ENCODE data around the gene PEX14.
A peak's percentile ranks its signal among the peaks of the same experiment; 100 is the strongest.

PEX14 gene

DNA sequence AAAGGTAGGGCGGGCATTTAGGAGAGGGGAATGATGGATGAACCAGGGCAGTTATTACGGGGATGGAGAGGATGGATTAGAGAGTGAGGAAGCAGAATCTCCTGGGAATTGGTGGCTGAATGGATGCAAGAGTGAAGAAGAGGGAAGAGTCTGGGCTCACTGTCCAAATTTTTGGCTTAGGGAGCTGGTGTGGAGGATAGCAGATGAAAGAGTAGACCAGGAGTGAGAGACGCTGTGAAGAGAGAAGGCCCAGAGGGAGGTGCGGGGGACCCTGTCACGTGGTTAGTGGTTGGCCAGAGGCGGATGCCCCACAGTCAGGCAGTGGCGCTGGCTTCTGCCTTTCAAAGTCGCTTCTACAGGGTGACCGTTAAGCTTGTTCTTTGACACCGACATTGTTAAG, 78.4 kb downstream of the PEX14 start:
- no peak for DNase-seq

DNA sequence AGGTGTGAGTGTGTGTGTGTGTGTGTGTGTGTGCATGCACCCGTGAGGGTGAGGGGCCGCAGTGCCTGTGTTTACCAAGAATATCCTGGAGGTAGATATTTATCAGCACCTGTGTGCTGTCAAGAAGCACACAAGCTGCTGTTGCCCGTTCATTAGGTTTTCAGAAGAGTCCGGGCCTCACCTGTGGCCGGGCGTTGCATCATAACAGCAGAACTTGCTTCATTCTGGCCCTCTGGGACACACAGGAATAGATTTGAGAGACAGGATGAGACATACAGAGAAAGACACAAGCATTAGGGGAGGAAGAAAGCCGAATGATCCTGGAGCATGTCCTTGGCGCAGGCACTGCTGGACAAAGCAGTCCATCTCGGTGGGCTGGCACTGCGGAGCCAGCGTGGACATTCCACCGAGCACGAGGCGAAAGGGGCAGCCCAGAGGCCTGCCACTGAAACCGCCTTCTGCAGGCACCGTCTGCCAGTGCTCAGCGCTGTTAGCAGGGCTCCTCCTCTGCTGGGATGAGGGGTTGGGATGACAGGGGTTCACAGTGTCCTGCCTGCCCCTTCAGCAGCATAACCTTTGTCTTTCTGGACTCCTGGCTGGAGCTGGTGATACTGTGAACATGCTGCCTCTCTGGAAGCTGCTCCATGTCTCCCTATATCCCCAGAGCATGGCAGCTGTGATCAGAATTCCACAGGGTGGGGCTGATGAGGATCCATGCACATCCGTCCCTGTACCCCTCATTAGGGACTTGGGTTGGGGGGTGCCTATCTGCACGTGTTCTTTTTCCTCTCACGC, 81.1 kb downstream of the PEX14 start:
- DNase-seq: no peak

DNA sequence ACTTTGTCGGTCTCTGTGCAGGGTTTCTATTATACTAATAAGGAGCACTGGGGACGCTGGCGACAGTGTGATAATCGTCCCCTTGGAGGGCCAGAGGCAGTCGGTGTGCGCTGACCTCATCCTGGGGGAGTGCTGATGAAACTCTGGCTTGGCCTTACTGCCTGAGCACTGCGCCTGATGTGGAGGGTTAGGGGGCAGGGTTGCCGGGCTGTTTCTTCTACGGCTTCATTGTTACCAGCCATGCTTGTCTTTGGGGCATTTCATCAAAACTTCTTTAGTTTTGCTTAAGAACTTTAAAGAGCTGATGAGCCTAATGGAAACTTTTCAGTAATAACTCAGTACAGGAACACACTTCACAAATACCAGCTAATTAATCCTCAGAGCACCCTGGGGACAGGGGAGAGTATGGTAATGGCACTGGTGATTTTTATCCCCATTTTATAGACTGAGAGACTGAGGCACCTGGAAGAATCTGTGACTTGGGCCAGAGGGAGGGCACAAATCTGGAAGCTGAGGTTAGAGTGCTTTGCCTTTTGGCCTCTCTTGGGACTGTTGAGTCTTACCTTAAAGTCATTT, 81.8 kb downstream of the PEX14 start:
- no peak for DNase-seq

DNA sequence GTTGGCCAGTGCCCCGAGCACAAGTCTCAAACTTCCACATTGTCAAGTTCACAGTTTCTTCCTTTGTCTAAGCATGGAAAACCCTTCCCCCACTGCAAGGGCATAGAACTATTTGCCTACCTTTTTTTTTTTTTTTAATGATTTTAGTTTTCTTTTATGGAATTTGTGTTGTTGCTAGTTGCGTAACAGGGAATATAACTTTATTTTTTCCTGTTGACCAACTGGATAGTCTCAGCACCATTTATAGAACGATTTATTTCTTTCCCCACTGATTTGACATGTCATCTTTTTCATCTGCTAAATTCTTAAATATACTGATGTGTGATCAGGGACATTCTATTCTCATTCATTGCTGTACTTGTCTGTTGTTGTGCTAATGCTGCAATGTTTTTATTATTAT, 83.0 kb downstream of the PEX14 start:
- no peak for DNase-seq

DNA sequence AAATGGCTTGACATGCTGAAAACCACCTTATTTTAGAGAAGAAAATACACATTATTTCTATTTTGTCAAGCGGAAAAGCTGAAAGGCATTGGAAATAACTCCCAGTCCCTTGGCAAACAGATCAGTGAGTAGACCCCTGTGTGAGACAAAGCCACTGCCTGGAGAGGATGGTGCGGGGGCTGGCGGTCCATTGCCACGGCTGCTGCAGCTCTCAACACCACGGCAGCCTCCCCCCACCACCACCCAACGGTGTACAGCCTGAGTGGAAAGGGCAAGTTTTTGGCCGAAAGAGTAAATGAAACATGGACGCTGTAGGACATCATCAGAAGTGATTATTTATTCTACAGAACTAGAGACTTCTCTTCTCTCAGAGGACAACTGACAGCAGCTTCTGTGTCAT, 84.6 kb downstream of the PEX14 start:
- no peak for DNase-seq

DNA sequence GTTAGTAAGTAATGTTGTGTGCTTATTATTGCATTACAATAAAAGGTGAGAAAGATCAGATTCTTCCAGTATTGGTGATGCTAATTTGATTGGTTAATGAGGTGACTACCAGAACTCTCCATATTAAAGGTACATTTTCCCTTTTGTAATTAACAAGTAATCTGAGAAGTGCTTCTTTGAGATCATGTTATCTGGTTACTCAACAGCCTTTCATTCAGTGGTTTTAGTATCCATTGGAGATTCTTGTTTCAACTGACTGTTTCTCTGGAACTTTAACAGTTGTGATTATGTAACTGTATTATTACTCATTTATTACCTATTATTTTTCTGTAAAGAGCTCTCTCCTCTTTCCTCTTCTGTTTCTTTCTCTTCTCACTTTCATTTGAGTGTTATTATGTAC, 86.7 kb downstream of the PEX14 start:
- DNase-seq: no peak

DNA sequence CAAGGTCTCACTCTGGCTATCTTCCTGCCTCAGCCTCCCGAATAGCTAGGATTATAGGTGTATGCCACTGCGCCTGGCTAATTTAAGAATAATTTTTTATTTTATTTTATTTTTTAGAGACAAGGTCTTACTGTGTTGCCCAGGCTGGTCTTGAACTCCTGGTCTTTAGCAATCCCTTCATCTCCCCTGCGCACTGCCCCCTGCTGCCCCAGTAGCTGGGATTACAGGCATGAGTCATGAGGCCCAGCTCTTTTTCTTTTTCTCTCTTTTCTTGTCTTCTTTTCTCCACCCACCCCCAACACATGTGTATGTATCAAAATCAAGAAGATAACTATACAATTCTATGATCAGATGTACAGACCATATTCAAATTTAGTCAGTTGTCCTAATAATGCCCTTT, 87.2 kb downstream of the PEX14 start:
- DNase-seq: no peak

DNA sequence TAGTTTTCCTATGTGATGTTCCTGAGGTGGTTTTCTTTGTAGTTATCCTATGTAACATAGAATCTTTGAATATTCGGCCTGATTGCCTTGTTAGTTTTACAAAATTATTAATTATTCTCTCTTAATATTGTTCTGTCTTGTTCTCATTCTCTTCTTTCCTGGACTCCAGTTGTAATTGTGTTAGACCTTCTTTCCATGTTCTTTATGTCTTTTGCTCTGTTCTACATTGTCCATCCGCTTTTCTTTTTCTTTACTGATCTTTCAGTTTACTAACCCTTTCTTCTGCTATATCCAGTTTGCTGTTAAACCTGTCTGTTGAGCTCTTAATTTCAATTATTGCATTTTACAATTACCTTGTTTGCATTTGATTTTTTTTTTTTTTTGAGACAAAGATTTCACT, 89.3 kb downstream of the PEX14 start:
- no peak for DNase-seq

DNA sequence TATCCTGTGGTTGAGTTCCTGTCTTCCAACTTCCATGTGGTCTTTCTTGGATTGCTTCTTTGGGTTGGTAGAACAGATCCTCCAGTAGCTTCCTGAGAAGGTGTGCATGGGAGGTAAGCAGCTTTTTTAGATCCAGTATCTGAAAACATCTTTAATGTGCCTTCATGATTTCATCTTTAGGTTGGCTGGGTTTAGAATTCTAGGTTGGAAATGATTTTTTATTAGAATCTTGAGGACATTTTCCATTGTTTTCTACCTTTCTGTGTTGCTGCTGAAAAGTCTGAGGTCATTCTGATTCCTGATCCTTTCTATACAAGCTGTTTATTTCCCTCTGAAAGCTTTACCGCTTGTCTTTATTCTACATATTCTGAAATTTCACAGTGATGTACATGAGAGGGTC, 94.8 kb downstream of the PEX14 start:
- no peak for DNase-seq

DNA sequence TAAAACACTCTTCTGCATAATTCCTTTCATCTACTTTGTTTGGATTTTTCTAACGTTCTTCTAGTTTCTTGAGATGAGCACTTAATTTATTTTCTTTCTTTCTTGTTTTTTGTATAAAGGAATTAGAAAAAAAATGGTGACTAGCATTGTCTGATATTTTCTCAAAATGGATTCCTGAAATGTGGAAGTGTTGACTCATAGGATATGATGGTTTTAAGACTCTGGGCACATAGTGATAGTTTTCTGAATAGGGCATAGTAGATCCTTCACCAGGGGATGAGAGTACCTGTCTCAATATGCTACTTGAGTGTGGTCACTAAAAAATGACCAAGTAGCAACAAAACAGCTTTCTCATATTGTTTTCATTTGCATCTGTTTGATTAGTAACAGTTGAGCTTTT, 100.9 kb downstream of the PEX14 start:
- no peak for DNase-seq

DNA sequence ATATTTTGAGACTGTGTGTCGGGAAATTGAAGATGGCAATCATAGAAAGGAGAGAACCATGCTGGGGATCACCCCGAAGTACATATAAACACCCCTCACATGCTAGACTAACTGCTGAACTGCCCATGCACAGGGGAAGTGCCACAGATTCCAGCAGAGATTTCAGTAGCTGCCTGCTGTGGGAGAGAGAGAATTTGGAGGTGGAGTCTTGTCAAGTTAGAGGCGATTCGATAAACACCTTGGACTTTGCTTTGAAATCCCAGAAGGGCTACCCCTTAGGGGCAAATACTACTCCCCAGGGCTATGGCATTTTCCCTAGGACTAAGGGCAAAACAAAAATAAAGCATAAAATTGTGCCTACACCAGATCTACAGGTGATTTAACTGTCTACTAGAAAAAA, 103.3 kb downstream of the PEX14 start:
- no peak for DNase-seq

DNA sequence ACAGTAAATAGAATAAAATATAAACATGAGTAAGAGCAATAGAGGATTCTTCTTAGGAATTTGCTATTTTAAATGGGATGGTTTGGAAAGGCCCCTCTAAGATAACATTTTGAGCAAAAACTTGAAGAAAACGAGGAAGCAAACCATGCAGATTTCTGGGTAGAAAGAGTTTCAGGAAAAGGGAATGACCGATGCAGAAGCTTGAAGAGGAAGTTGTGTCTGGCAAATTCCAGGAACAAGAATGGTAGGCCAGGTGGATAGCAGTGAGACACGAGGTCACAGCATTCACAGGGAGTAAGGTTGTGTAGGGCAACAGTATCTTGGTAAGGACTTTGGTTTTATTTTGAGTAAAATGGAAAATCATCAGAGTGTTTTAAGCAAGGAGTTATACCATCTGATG, 108.9 kb downstream of the PEX14 start:
- DNase-seq: no peak

DNA sequence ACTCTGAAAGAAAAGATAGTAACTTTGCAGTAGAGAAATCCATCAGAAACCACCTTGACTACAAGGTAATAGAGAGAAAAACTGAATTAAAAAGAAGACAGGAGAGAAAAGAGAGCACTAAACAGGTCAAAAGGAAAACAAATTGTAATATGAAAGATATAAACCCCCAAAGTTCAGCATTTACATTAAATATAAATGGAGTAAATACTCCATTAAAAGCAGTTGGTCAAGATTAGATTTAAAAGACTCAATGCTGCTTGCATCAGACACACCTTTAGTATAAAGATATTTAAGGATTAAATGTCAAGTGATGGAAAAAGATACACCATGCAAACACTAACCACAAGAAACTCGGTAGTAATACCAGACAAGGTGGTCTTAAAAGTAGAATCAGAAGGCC, 110.5 kb downstream of the PEX14 start:
- DNase-seq: no peak

DNA sequence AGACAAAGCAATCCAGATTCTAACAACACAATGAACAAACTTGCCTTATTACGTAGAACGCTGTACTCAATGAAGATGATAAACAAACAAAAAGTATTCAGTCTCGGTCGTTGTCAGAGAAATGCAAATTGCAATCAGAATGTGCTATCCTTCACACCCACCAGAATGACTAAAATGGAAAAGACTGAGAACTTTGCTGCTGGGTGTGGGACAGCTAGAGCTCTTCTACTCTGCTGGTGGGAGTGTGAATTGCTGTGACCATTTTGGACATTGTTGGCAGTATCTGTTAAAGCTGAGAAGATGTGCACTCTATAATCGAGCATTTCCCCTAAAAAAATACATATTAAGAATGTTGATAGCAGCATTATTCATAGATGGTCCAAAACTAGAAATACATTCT, 111.4 kb downstream of the PEX14 start:
- no peak for DNase-seq

DNA sequence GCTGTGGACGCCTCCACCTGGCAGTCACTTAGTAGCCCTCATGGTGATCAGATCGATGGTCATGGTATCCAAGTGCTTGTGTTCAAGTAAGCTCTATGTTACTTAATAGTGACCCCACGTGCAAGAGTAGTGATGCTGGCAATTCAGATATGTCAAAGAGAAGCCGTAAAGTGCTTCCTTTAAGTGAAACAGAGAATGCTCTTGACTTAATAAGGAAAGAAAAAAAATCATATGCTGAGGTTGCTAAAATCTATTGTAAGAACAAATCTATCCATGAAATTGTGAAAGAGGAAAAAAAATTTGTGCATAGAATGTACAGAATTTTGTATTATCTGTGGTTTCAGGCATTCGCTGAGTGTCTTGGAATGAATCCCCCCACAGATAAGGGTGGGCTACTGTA, 113.9 kb downstream of the PEX14 start:
- DNase-seq: no peak

DNA sequence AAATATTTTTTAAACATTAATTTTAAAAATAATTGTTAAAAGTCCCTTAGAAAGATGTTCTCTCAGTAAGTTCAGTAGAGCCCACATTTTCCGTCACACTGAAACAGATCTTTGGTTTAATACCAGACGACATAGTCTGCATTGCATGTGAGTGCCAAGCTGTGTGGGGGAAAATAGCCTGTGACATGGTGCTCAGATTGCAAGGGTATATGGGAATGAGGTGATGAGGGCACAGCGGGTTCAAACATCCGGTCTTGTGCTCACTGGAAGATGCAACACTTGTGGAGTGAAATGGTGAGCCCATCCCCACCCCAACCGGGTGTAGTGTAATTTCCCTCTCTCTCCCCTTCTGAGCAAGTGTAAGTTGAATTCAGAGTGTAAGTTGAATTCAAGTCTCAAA, 114.3 kb downstream of the PEX14 start:
- no peak for DNase-seq

DNA sequence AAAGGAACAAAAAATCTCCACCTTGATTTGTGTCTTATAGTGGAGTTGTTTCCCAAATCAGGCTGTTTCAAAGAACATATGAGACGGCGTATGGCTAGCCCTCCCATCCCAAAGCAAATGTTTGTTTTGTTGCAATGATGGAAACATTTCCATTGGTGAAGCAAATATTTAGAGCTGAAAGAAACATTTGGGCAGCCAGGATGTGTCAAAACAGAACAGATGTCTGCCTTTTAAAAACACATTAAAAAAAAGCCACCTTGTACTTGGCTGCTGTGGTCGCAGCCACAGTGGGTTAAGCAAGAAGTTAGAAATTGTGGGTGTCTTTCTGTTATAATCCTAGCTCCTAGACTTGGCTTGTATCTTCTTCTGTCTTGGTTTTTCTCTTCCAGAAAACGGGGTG, 116.3 kb downstream of the PEX14 start:
- no peak for DNase-seq

DNA sequence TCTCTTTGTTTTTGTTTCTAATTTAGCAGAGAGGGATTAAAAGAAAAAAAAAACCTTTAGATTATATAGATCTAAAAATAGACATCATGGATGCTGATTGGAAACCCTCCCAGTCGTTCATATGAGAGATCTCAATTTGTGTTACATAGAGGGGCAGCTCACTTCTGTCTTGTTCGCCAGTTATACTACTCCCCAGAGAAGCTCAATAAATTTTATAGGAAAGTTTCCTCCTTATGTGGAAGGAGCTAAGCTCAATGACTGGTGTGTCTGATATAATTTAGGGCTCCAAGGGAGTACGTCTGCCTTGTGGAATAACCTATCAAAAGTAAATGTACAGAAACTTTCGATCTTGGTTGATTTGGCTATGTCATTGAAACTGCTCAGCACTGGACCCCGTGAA, 117.6 kb downstream of the PEX14 start:
- no peak for DNase-seq

DNA sequence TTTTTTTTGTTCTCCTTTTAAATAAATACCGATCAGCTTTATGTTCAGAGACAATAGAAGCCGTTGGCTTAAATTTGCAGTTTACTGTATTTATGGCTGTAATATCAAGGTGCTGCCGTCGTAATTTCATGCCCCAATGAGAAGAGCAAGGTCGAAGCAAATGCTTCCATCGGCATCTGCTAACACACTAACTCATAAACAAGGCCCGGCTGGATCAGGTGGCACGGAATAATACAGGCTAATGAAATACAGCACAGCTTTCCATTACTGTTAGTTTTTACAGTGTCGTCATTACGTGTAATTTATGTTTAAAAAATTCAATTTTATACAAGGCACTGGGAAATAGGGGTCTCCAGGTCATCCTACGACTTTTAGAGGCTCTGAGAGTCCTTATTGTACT, 119.0 kb downstream of the PEX14 start:
- no peak for DNase-seq

DNA sequence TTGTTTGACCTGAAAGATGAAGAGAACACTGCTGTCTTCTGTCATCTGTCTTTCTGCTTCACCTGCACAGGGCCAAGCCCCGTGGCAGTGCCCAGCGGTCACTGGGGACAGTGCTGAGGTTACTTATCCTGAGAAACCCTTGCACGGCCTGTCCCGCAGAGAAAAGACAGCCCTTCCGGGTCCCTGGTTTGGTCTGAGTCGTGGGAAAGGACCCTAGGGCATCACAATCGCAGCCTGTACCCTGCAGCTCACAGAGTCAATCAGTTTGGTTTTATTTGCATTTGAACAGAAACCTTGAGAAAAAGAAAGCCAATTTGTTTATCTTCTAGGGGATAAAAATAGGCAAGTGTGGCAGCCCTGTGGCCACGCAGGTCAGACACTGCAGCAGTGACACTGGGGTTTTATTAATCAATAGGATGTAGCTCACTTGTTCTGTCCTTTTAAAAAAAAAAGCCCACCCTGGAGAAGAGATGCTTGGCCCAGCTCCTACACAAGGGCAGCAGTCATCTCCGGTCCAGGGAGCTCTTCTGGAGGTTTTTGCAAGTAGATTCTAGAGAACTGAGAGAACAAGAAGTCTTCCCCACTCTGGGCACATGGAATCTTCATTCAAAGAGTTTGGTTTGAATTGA, 120.0 kb downstream of the PEX14 start:
- no peak for DNase-seq

DNA sequence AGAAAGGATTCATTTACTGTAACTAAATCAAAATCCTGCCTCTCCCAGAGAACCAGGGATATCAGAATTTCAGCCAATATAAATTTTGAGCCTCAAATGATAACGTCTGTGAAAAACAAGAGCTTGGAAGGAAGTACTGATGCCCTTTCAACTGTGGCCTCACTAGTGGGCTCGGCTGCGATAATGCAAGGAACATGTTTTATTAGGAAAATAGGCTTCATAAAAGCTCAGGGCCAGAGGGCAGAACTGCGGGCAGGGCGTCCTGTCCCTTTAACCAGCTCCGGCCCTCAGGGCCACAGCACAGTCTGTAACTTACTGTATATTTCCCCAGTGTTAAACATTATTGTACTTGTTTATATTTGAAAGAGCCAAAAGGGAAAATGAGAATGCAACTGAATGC, 122.0 kb downstream of the PEX14 start:
- no peak for DNase-seq

DNA sequence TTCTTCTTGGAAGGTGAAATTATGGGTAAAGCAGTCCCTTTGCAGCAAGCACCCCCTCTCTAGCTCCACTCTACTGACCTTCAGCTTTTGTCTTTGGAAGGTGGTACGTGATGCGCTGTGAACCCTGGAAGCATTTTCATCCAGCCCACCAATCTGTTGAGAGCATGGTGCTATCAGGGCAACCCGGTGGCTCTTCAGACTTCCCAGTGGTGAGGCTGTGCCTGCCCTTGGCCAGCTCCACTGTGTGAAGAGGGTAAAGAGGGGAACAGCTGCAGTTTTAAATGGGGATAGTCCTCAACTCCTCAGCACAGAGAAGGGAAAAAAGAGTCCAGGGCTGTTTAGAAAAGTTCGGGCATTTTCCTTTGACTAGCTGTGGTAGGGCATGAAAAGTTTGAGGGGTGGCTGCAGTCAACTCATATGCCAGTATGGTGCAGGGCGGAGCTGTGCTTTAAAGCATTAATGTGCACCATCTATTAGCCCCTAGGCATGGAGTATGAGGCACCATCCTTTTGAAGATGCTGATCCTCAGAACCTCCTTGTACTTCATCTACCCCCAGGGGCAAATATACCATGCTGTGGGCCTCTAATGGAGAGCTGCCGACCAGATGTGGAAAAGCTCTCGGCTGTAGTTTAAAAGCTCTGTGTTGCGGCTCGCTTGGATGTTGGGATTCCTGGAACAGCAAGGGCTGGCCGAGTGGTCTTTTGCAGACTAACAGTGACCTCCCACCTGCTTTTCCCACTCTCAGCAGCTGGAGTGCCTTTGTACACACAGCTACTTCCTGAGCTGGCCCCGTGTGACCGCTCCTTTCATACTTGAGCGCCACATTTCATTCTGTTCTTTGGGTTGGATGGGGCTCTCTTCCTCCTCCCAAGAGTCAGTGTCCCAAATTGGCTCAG, 123.0 kb downstream of the PEX14 start:
- no peak for DNase-seq

DNA sequence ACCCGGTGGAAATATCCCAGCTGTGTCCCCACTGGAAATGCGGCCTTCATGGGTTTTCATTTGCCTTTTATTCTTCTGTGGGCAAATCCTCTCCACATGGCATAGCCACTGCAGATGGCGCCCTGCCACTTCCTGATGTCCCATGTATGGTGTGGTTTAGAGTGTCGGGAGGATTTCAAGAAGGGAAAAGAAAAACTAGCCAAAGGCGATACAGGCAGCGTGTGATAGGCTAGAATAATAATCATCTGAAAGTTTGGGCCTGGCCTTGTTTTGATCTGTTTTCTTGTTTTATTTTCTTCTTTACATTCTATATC, 123.6 kb downstream of the PEX14 start:
- DNase-seq: peak; percentile 20

Measured in NCI-H2029 treated with DMSO at 0.1 percent for 48 hours (cell line).